Frontal cortex (tissue), 4 donors: ENCODE measurements around the gene IL1RAPL1. TPM values are rescaled to one million over a fixed set of nuclear protein-coding genes. Genes with fewer than 3 reads are reported as not detected.

ENCODE experiments used
- DNase-seq, 2 donors: peaks; one replicate each; pipeline ENCODE4 v3.0.0; 2012; ENCODE audit warnings: low spot score in 2 of 2
- FAIRE-seq: peaks from 2 replicates; lab custom pipeline; 2012; peaks lifted over from hg19 to GRCh38; lab: Jason Lieb, UNC
- total RNA-seq: library from RNA; depleted of rRNA; stranded (reverse); fragments of >200 nt; gene quantifications from one replicate; pipeline ENCODE4 v1.2.3, GENCODE V29; 2014
- donor health status: control.
- donor health status: control.
- donor health status: control.

IL1RAPL1 gene
- total RNA-seq: 14.3 TPM

DNA sequence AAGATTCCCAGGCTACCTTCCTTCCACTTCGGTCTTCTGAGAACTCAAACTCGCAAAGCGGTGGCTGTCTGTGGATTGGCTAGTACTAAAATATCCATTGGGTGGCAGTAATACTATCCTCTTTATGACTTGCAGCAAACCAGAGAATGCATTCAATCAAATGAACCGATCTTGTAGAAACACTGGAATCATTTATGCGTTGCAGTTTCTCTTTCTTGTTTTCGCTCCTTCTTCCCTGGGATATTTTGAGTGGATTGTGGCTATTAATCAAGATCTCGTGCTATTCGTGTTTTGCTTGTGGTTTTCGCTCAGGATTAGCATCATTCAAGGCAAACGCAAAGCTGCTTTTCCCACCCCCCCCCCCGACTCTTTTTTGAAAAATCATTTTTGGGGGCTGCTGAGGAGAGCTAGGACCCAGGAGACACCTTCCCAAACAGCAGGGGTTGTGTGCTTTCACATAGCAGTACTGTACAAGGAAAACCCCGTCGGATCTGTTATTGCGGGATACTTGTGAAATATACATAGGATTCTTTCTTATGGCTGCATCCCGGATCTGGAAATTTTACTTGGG lies at the start of gene IL1RAPL1:
Gene IL1RAPL1, plus strand, starts transcription at position 466 of the 571 bp plus-strand sequence.
- FAIRE-seq (no peak), DNase-seq (no peak)

DNA sequence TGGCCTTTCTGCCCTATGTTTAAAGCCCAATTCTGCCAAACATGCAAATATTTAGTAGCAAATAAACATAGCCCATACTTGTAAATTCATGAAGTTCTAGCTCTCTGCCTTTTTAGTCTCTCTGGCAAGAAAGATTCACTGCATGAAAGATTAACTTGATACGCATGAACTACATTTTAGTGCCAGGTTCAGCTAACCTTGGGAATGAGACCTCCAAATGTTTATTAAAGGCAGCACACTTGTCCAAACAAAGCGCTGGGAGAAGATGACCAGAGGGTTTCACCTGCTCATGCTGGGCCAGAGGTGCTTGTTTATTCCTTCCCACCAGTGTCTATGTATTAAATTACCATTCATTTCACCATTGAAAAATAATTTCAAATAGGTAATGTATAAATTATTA lies 44.5 kb upstream of the IL1RAPL1 start:
- FAIRE-seq (no peak), DNase-seq (no peak)

DNA sequence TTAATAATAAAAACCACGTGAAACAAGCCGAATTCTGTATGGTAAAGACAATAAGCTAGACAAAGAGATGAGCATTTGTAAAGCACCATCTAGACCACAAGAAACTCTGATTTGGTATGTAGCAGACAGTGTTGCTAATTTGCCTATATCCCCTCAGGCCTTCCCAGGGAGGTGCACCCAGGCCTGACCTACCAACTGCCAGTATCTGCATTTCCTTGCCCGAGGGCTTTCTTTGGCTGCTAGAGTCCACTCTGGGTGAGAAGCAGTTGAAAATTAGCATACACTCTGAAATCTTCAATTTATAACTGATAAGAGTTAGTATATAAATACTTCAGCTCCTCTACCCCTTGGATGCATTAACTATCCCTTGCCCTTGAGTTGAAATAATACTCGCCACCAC lies 37.4 kb upstream of the IL1RAPL1 start:
- no peak for DNase-seq
- no peak for FAIRE-seq

DNA sequence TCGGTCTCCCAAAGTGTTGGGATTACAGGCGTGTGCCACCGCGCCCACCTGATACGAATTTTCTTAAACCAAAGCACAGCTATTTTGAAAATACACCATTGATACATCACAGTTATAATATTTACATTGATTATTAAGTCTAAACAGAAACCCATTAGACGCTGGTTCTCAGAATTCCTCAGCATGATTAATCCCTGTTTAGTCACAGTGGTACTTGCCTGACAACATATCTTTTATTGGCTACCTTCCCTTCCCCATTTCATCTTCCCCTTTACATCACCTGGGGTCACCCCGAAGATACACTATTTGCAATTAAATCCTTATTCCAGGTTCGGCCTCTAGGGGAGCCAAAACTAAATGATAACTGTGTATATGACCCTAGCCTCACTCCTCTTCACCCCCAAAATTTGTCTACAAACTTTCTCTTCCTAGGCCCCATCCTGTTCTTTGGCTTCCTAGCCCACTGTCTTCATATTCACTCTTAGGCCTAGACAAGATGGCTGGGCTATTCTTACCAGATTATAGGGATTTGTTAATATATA lies 36.8 kb upstream of the IL1RAPL1 start:
- DNase-seq: no peak
- FAIRE-seq: no peak

DNA sequence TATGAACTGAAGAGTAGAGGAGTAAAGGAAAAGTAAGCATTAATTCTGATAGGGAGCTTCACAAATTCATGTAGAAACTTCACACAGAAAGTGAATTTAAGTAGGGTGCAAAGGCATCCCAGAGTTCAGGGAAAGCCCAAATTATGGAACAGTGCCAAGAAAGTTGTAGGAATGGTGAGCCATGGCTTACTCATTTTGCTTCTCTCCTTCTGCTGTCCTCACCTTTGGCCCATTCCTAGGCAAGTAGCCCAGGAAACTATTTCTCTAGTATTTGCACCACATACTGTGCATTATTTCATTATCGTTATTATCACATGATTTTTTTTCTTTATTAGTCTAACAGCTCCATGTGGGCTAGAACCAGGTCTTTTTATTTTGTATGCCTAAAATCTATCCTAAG lies 34.9 kb upstream of the IL1RAPL1 start:
- no peak for DNase-seq
- FAIRE-seq: no peak

DNA sequence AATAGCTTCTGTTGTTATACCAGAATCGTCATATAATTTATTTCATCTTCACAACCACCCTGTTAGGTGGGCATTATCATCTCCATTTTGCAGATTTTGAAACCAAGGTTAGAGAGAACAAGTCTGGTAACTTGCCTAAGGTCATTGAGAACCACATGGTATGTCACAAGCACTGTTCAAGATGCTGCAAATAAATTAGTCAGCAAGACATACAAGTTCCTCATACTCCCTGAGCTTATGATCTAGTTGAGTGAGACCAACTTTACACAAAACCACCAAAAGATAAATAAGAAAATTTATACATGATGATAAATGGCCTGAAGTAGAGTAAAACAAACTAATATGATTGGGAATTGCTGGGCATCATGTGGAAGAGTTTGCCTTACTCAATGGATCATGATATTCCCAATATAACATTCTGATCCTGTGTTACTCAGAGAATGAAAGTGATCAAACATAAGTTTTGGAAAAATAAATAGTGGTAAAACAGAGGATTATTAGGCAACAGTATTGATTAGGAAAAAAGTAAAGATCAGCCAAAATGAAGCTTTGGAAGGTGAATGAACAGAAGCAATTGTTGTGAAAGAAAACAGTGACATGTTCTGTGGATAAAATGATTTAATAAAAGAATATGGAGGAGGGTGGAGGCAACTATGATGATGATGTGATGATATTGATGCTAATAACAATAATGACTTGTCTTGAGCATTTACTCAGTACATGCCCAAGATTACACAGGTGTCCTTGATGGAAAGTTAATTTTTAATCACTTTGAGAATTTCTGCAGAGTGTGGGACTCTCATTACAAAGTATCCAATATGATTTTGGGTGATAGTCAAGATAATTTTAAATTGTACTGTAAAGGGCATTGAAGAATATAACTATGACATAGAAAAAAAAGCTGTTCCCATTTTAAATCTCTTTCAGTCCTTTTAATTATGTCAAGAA lies 34.1 kb upstream of the IL1RAPL1 start:
- DNase-seq (no peak), FAIRE-seq (no peak)

DNA sequence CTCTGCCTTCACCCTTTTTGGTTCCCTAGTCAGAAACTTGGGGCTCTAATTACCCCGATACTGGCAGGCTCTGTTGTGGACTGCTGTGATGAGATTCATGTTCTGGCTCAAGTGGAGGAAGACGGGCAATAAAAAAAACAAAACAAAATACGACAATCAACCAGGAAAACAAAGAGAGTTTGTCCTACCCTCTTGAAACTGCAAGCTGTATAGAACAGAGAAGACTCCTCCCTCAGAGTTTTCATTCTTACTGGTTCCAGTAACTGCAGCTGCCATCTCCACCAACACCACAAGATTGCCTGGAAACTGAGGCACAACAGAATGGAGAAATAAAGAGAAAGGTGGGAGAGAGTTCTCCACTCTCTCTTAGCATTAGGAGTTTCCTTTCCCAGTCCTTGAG lies 11.1 kb upstream of the IL1RAPL1 start:
- FAIRE-seq (no peak), DNase-seq (no peak)

DNA sequence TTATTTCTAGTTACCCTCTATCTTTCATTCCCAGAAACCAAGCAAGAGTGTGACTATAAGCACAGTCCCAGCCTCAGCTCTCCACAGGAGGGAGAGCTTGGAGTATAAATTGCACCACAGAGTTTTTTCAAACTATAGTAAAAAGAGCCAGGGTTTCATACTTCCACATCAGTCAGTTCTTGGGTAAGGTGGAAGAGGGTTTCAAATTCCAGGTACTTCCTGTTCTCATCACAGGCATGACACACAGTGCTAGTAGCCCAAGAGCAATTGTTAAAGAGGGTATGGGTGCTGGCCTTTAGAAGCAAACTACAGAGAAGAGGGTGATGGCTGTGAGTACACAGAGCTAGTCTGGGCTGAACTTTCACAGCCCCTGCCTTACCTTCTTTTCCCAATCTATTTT lies 5.7 kb upstream of the IL1RAPL1 start:
- DNase-seq (no peak), FAIRE-seq (no peak)

DNA sequence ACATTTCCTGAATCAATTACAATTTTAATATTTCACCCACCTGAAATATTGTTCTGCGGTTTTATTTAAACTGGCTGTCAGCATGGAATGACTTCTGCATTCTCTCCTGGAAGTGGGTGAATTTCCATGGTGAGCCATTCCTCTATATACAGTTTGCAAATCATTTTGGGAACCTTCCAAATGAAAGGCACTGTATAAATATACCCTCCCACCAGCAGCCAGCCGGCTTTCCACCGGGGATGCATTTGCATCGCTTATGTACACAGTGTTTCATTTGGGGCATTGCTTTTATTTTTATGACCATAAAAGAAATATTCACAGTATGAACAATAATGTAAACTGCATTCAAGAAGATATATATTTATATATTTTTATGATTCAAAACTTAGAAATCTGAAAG lies 4.7 kb upstream of the IL1RAPL1 start:
- DNase-seq (no peak), FAIRE-seq (no peak)

DNA sequence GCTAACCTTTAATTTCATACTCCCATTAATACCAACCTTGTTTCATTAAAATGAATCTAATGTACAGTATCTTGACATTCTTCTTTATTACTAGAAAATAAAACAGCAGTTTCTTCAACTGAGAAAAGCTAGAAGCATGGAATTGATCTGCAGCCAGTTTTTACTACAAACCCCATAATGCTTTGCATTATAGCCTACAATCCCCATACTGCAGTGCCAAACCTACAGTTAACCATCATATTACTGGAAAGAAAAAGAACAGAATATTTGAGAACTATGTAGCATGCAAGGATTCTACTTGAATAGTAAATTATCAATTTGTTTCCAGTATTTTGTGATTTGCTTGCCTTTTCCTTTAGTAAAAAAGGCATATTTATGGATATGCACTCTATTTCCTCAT lies 3.2 kb upstream of the IL1RAPL1 start:
- FAIRE-seq (no peak), DNase-seq (no peak)

DNA sequence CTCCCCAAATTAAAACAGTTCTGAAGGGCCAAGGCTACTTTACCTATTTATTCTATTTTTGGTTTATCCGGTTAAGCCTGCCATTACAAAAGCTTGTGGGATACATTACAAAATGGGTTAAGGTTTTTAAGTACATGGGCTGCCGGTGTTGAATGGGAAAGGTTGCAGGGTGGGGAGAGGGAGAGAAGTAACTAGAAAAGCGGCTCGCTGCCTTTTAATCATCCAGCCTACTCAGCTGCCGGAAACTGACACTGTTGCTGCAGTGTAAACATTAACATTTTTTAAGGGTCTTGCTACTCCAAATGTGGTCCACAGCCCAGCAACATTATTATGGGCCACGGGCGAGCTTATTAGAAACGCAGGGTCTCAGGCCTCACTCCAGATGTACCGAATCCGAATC lies 1.5 kb upstream of the IL1RAPL1 start:
- DNase-seq (no peak), FAIRE-seq (no peak)

DNA sequence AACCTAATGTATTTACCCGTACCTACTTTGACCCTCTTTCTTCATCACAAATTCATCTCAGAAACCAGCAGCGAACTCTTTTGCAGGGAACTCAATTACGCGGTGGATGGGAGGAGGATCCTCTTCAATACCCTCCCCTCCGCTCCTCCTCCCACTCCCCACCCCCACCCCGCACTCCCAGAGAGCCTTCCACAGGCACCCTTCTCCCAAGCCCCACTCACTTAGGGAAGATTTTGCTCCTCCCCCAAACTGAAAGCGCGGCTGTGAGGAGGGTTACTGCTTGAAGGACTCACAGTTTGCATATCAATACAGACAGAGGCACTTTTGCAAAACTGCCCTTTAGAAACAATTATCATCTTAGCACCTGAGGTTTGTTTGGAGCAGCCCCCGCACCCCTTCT lies 960 bp upstream of the IL1RAPL1 start:
- DNase-seq (no peak), FAIRE-seq (no peak)

DNA sequence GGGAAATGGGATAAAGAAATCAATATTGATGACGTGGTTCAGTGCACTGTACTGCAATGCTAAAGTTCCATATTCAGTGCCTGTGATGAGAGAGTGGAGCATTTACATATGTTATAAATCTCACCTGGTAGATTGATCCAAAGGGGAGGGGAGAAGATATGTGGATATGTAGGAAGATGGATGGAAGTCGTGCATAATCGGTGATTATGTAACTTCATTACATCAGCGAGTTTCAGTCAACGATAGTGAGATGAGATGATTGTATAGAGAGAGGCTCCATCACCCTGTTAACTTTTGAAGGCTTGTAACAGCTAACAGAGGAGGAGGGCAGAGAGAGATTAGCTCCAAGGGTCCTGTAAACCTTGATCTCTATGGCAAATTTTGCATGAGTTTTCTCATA lies 1.8 kb downstream of the IL1RAPL1 start:
- DNase-seq (no peak), FAIRE-seq (no peak)

DNA sequence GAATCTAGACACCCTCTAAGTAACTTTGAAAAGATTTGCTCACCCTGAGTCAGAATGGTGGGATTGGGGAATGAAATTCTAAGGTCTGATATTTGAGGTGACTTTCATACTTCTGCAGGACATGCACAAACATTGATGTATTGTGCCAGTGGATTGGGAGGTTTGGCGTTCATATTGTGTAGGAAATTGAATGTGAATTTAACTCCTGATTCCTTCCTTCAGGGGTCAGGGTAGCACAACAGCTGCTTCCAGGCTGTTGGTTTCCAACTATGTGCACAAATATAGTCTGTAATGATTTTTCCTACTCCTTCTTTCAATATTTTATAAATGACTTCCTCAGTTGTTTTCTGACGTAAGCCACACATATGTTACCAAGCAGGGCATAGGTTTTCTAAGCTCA lies 3.1 kb downstream of the IL1RAPL1 start:
- FAIRE-seq (no peak), DNase-seq (no peak)

DNA sequence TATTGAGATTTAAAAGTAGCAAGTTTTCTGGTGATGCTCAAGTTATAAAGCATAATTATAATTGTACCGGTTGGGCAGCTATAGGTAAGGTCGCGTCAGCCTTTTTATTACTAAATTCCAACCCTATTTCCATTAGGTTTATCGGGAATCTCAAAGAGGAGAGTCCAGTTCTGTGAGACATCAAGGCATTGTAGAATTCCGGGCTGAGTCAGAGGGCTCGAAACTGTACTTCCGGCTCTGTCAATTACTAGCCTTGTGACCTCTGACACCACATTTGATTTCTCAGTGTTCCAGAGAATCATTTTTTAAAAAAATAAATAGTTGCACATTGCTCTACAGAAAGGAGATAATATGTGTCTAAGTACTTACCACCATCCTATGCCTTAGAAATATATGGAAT lies 4.3 kb downstream of the IL1RAPL1 start:
- FAIRE-seq (no peak), DNase-seq (no peak)

DNA sequence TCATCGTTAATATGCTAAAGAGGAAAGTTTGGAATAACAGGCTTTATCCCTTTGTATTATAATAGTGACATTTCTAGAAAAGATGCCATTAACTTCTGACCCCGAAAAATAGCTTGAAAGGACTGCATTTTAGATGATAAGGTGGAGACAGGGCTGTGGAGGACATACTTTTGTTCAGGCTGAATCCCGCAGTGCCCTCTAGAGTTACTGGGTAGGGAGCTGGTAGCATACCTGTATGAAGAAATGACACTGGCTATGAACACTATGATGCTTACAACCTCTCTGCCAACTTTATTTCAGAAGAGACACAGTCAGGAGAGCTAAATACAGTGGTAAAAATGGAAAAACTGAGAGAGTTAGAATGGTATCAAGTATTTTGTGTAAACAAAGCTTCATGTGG lies 8.1 kb downstream of the IL1RAPL1 start:
- FAIRE-seq (no peak), DNase-seq (no peak)

DNA sequence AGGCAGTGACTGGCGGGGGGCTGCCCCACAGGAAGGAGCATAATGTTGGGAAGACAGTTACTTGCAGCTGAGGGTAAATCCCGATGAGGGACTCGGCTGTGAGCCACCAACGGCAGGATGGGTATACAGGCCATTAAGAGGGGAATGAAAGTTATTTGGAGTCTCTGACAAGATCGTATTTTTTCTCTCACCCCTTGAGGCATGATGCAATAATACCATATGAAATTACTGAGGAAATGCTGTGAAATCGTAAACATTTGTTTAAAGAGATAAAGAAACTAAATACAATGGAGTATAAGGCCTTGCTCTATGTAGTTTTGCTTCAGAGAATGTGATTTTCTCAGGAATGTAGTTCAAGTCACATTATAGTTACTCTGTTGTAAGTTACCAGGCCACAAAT lies 12.7 kb downstream of the IL1RAPL1 start:
- FAIRE-seq: no peak
- no peak for DNase-seq

DNA sequence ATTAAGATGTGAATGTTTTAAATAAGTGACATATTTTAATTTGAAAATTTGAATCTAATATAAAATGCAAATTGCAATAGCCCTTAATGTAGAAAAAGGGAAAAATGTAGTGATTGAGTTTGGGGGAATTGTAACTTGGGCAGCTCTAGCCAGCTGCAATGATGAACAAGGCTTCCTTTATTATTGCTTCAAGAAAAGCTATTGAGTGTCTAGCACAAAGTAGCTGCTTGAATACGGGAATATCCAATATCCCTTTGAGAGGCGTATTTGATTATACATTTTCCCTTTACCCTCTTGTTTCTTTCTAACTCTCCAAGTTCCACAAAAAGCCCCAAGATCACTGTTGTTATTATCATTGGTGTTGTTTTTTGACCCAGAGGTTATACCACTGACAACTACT lies 21.8 kb downstream of the IL1RAPL1 start:
- DNase-seq: no peak

DNA sequence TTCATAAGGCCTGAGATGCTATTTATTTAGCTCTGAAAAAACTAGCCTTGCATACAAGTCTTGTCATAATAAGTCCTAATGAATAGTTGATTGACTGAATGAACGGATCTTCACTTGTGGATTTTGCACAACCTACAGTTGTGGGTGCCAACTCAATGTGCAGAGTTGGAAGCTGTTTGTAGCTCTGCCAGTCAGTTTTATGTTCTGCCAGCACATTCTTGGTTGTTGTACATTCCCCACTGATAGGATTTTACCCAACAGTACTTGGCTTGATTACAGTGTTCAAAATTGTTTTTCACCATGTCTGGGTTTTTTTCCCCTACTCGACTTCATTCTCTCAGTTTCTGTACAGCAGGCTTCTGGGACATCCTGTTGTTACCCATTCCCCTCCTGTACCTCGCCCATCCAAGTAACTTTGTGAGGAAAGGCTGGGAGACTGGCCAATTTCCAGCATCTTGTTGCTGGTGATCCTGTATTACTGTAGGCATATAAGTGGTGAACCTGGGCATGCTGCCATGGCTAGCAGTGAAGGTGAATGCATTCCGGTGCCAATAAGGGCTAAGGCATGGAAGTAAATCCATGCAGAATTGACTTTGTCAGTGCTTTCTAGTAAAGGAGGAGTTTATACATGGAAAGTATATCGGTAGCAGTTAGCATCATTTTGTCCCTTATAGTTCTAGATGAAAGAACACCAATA lies 22.8 kb downstream of the IL1RAPL1 start:
- DNase-seq (no peak), FAIRE-seq (no peak)

More for the DNA sequence above, 21.8 kb downstream of the IL1RAPL1 start:
- no peak for FAIRE-seq

DNA sequence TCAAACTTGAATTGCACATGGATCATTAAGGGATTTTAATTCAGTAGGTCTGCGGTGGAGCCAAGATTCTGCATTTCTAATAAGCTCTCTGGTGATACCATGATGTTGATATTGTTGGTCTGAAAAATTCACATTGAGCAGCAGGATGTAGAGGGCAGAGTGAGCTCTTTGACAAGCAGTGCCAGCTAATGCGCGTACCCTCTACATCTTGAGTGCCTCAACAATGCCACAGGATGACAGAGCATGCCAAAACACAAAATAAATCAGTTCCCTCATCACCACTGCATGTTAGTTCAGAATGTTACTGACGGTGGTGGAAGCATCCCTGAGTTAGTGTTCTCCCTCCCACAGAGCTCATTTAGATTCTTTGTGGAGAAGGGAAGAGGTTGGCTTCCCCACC lies 23.5 kb downstream of the IL1RAPL1 start:
- FAIRE-seq (no peak), DNase-seq (no peak)

DNA sequence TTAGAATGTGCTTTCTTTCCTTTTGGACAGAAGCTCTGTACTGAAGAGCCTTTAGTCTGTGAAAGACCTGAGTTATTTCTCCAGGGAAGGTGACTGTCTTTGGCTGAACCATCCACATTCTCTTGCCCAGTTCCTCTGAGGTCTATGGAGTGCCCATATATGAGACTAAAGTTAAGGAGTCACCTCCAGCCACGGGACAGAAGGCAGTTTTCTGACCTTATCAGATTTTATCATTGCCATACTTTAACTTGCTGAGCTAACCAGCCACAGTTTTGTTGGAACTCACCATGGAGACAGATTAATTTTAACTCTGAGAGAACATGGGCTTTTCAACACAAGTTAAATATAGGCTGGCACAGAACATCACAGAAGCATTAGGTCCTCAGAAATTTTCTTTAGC lies 26.3 kb downstream of the IL1RAPL1 start:
- FAIRE-seq: no peak
- DNase-seq: no peak
